GM12878 (cell line): ENCODE measurements around the gene HK1.

ENCODE experiments used
- ATF7 ChIP-seq: fragments of 450-650 bp; IDR thresholded peaks from 2 replicates; pipeline ENCODE4 v1.6.1; 2016; ENCODE audit warnings: low read depth, mild to moderate bottlenecking
- NR2C1 ChIP-seq: fragments of 450-650 bp; IDR thresholded peaks from 2 replicates; pipeline ENCODE4 v1.6.1; 2017; ENCODE audit warnings: antibody characterized with exemption, mild to moderate bottlenecking, moderate library complexity
- POLR2AphosphoS2 ChIP-seq: IDR thresholded peaks from 2 replicates; pipeline ENCODE4 v1.6.1; 2011; ENCODE audit warnings: low read depth, mild to moderate bottlenecking, low read length, improper control_type of control experiment, moderate library complexity
- POLR2AphosphoS5 ChIP-seq: IDR thresholded peaks from 2 replicates; pipeline ENCODE4 v1.6.1; 2011; ENCODE audit warnings: mild to moderate bottlenecking, low read length, inconsistent platforms
- RAD21 ChIP-seq: IDR thresholded peaks from 2 replicates; pipeline ENCODE4 v1.6.1; 2011; ENCODE audit warnings: mild to moderate bottlenecking, low read depth, low read length, moderate library complexity; ENCODE audit not compliant: insufficient read depth
- SIN3A ChIP-seq: IDR thresholded peaks from 2 replicates; pipeline ENCODE4 v1.6.1; 2012; ENCODE audit warnings: low read depth, low read length, improper control_type of control experiment

DNA sequence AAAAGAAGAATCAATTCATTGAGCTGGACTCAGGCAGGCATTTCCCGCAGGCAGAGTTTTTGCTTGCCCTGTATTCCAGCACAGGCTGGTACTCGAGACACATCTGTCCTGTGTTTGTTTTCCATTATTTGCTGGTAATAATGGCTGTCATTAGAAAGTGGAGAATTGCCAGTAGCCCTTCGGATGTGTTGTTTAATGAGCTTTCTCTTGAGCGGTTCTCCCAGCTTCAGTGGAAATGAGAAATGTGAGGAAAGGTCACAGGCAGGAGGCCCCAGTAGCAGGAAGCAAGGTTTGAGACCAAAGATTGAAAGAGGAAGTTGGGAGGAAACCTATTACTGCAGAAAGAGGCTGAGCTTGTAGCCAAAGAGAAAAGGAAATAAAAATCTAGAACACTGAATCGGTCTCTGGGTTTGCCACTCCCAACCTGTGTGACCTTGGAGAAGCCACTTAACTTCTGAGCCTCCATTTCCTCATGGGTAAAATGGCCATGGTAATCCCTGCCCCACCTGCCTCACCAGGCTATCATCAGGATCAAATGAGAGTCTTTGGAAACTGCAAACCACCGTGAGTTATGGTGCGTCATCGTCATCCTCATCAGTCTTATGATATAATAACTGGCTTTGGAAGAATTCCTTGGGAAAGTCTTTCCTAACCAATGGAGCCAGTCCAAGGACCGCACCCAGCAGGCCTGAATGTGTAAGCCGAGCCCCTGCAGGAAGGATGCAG lies 70.7 kb downstream of the HK1 start:
- TF ChIP-seq POLR2AphosphoS5 = no peak
- TF ChIP-seq POLR2AphosphoS2 = no peak
- TF ChIP-seq ATF7 = no peak
- no peak for TF ChIP-seq NR2C1
- TF ChIP-seq RAD21 = no peak
- TF ChIP-seq SIN3A = no peak
